HEK293T (cell line): ENCODE data around the gene ATP9B.

Experiments
- ARNT ChIP-seq: fragments of 450-650 bp; IDR thresholded peaks from 2 replicates; pipeline ENCODE4 v1.6.1; 2017; ENCODE audit warnings: mild to moderate bottlenecking
- BHLHE40 ChIP-seq: fragments of 450-650 bp; IDR thresholded peaks from 2 replicates; pipeline ENCODE4 v1.6.1; 2016; ENCODE audit warnings: mild to moderate bottlenecking, moderate library complexity, borderline replicate concordance
- ELF4 ChIP-seq: fragments of 450-650 bp; IDR thresholded peaks from 2 replicates; pipeline ENCODE4 v1.6.1; 2017; ENCODE audit warnings: antibody characterized with exemption
- FOXA1 ChIP-seq: fragments of 450-650 bp; IDR thresholded peaks from 2 replicates; pipeline ENCODE4 v1.6.1; 2016; ENCODE audit warnings: mild to moderate bottlenecking
- FOXM1 ChIP-seq: fragments of 450-650 bp; IDR thresholded peaks from 2 replicates; pipeline ENCODE4 v1.6.1; 2017; ENCODE audit warnings: mild to moderate bottlenecking, borderline replicate concordance
- HDGF ChIP-seq: fragments of 450-650 bp; IDR thresholded peaks from 2 replicates; pipeline ENCODE4 v1.6.1; 2017; ENCODE audit warnings: antibody characterized with exemption, borderline replicate concordance
- SP1 ChIP-seq: fragments of 450-650 bp; IDR thresholded peaks from 2 replicates; pipeline ENCODE4 v1.6.1; 2017
- ZNF384 ChIP-seq: fragments of 450-650 bp; IDR thresholded peaks from 2 replicates; pipeline ENCODE4 v1.6.1; 2016

DNA sequence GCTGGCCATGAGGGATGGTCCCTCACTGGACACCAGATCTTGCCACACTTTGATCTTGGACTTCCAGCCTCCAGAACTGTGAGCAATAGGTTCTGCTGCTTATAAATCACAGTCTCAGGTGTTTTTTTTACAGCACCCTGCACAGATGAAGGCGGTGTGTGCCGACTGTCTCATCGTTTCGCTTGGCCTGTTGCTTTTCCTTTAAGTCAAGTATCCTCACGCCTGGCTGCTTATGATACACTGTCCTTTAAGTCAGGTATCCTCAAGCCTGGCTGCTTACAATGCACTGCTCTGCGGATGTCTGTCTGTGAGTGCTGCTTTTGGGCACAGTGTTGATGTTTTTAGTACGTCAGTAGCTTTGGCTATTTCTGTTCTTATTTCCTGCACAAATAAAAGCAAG, 49.3 kb upstream of the ATP9B start:
- TF ChIP-seq BHLHE40 (no peak), ARNT (no peak), ELF4 (no peak), HDGF (no peak), FOXA1 (no peak), FOXM1 (no peak), SP1 (no peak), ZNF384 (no peak)
